WTC11 (cell line): ENCODE data around the gene FAM32A. TPM values are rescaled to one million over a fixed set of nuclear protein-coding genes. Genes with fewer than 3 reads are reported as not detected.

Experiments
- total RNA-seq: library from RNA; stranded (reverse); gene quantifications from 3 replicates; pipeline ENCODE4 v1.2.3, GENCODE V29; 2021

Gene FAM32A
- total RNA-seq, 1 experiment from 2014 or later = 62.2 TPM

Other genes starting within 250 kb of the FAM32A start
- gene OR10H4, start 236.4 kb upstream of the FAM32A start, total RNA-seq = not detected in 3 replicates
- 302 to 327 TPM (median 323 TPM) in 3 replicates for gene TPM4, start 108.9 kb upstream of the FAM32A start, total RNA-seq
- 68.4 to 81.8 TPM (median 74.0 TPM) in 3 replicates for gene RAB8A, start 73.5 kb upstream of the FAM32A start, total RNA-seq
- gene HSH2D, start 41.7 kb upstream of the FAM32A start, total RNA-seq = 1.6 to 3.2 TPM (median 3.0 TPM) in 3 replicates
- not detected in 3 replicates for gene CIB3, start 11.9 kb upstream of the FAM32A start, total RNA-seq
- 27.7 to 34.5 TPM (median 30.5 TPM) in 3 replicates for gene AP1M1, start 12.5 kb downstream of the FAM32A start, total RNA-seq
- 0.82 to 1.1 TPM (median 1.0 TPM) in 3 replicates for gene KLF2, start 139.4 kb downstream of the FAM32A start, total RNA-seq